DMS 273 (cell line): ENCODE data around the gene TNNI3K.

ENCODE experiments used
- DNase-seq: peaks from one replicate; lab custom pipeline; 2025; ENCODE audit not compliant: unreplicated experiment; lab: John Stamatoyannopoulos, UW

TNNI3K gene

DNA sequence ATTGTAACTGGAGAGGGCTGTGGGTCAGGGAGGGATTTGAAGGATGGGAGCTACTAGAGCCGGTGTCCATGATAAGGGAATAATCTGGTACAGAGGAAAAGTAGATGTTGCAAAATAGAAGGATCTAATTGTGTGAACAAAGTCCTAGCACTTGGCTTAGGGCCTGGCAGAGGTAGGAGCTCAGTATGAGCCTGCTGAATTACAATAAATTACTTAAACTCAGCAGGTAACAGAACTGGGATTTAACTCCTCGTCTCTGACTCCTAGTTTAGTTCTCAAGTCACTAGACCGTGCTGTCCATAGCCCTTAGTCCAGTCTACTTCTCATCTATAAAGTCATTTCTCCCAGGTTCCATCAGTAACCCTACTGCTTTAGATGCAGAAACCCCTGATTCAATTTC, 157.0 kb downstream of the TNNI3K start:
- DNase-seq: no peak

DNA sequence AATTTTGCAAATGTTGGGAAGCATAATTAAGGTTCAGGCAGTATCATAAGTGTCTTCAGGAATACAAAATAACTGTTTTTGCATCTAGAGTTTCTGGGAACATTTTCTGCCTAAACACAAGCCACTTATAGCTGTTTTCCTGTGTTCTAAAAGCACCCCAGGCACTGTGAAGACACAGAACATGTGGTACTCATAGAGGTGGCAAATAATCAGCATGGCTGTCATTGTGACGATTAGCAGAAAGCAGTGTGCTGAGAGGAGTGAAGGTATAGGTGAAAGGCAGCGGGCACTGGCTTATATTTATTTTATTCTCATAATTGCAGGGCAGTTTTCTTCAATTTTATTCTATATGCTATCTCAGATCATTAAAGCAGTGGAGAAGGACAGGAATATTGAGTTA, 157.7 kb downstream of the TNNI3K start:
- DNase-seq: no peak

DNA sequence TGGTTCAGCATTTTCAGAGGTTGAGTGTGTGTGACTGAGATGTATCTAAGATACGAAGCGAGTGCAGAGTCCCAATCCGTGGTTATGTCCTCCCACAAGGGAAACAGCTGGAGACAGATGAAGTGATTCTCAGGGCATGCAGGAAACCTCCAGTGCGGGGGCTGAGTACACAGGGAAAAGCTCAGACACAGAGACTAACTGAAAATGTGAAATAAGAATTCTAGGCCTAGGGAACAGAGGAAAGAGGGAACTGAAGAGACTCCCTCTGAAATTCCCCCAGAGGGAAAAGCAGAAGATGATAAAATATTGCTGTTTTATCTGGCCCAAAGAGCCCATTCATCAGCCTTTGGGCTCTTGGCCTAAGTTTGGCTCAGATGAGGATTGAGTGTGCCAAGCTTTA, 160.4 kb downstream of the TNNI3K start:
- no peak for DNase-seq

DNA sequence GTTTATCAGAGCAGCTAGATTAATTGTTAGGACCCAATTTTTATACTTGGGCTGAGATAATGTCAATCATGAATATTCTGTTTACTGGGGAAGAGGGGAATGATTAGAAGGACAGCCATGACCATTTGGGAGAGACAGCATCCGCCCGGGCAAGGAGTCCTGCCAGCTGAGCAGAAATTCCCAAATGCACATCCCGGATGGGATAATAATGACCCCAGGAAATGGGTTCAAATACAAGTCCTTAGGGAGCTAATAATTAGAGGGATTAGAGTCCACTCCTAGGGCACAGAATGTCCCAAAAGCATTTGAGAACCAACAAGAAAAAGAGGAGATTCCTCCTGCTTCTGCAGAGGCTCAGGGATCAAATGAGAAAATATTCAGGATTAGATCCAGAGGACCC, 161.3 kb downstream of the TNNI3K start:
- DNase-seq: no peak

DNA sequence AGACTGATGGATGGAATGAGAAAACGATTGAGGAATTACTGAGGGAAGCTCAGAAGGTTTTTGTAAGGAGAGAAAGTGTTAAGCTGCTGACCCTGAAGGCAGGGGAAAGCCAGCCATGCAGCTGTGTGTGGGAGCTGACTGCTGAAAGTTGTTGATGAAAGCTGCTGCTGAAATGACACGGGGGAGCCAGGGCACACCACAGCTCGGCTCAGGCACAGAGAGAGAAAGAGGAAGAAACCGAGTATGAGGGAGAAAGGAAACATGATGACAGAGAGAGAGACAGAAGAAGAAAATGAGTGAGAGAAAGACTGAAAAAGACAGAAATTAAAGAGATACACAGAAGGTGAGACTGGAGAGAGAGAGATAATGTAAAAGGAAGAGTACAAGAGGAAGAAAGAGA, 161.7 kb downstream of the TNNI3K start:
- DNase-seq: no peak

DNA sequence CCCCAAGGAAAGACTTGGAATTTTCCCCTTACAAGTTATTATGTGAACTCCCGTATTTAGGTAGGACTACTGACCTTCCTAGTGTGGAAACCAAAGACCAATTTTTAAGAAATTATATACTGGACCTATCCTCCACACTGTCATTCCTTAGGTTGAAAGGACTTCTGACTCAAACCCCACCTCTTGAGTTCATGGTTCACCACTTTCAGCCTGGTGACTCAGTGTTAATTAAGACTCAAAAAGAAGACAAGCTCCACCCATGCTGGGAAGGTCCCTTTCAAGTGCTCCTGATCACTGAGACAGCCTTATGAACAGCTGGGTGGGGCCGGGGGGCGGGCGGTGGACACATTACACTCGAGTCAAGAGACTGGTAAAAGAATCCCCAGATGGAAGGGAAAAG, 164.1 kb downstream of the TNNI3K start:
- DNase-seq: no peak

DNA sequence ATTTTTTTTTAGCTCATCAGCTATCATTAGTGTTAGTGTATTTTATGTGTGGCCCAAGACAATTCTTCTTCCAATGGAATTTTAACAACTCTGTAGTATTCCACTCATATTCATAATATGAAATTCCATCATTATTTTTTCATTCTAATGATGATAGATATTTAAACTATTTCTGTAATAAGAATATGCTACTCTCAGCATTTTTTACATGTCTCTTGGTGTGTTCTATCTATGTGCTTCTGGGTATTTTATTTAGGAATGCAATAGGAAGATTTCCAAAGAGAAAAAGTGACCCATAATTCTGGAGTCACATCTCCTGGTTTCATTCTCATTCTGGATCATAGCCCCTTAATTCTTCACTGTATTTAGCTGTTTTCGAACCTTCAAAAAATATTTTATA, 167.7 kb downstream of the TNNI3K start:
- no peak for DNase-seq

DNA sequence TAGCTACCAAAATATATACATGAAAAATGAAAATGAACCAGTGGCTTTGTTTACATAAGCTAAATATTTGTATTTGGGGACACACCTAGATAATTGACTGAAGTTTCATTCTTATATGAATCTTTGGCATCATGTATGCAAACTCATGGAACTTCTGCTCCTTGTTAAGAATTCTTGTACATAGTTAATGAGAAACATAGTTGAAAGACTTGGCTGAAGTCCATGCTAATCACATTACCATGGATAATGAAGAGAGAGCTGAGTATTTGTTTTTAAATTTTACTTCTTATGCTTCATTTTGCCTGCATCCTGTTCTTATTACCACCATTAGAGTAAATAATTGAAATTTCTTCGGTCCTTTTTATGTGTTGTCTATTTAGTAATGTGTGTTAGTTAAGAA, 168.4 kb downstream of the TNNI3K start:
- no peak for DNase-seq

DNA sequence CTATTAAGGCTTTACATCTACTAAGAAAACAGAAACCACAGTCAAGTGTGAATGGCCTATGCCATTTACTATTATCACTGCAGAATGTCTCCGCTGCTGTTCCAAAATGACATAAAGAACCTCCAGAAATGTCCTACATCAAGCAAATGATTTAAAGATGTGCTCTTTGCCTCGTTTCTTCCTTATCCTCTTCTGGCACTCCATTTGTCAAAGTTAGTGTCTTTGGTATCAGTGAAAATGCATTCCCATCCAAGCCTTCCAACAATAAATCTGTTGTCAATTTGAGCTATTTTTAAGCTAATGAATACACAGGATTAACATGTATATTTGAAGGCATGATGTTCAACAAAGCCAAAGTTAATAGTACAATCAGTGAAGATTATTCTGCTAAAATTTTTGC, 171.6 kb downstream of the TNNI3K start:
- no peak for DNase-seq

DNA sequence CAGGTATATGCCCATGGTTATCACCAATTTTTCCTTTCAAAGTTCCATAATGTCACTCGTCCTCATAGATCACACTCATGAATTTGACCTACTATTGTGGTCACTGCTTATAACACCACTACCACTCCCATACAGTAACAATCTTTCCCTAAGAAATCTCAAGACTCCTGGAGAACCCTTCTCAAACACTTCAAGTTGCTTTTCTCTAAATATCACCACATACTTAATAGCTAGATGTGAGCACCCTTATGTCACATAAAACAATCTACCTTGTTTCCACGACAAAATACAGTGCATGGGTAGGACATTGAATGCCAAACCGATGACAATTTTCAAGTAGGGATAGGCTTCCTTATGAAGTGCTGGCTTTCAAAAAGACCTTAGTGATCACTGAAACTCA, 172.7 kb downstream of the TNNI3K start:
- no peak for DNase-seq

DNA sequence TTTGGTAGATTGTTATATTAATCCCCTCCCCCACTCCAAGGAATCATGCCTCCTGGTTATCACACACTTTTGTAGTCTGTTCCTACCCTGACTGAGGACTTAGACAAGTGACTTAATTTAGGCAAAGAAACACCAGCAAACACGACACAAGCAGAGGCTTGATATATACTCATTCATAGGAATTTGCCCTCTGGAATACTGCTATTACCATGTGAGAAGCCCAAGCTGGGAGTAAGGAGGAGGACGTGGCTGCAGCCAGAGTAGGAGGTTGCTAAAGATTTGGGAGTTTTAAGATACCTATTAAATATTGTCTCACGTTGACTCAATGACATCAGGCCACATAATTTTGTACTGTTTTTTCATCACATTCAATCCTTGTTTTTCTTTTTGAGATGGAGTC, 177.1 kb downstream of the TNNI3K start:
- DNase-seq: no peak

DNA sequence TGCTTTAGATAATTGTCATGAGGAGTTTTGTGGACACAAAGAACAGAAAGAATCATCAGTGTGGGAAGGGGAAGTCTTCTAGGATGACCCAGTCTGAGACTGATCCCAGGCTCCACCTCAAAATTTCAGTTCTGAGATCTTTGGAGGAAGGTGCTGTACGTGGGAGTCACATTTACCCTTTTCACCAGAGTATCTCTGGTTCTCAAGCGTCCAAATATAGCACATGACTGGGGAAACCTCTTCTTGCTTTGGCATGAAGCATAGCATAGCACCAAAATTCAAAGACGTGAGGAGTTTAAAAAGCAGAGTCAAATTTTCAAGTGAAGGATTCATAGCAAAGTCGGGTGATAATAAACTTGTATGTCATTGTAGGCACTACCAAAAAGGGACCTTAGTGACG, 180.7 kb downstream of the TNNI3K start:
- DNase-seq: no peak

DNA sequence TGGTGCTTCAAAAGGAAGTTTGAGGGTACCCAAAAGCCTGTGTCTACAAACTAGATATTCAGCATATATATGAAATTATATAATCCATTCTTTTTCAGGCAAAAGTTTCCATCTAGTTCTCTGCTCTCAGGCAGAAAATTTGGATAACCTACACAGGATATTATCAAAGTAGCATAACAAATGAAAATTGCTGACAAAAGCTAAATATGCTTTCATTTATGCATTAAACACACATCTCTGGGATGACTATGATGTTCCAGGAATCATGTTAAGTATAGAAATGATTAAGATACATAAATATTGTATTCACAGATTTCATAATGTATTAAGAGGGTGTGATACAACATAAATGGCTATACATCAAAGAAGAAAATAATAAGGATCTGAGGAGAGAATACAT, 184.4 kb downstream of the TNNI3K start:
- no peak for DNase-seq

DNA sequence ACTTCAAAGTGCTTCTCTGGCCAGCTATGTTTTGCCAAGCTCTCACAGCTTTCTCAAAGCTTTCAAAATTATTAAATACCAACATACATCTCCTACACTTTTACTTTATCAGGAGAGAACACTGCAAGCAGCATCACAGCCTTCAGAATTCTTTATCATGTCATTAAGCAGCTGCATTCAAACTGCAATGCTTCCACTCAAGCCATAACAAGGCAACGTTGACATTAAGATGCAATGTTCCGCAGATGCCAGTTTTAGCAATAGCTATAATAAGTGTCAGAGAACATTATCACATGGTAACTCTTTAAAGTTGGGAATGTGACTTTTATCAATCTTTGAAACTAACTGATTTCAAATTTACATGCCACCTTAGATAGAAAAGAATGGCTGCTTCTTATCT, 185.3 kb downstream of the TNNI3K start:
- no peak for DNase-seq

DNA sequence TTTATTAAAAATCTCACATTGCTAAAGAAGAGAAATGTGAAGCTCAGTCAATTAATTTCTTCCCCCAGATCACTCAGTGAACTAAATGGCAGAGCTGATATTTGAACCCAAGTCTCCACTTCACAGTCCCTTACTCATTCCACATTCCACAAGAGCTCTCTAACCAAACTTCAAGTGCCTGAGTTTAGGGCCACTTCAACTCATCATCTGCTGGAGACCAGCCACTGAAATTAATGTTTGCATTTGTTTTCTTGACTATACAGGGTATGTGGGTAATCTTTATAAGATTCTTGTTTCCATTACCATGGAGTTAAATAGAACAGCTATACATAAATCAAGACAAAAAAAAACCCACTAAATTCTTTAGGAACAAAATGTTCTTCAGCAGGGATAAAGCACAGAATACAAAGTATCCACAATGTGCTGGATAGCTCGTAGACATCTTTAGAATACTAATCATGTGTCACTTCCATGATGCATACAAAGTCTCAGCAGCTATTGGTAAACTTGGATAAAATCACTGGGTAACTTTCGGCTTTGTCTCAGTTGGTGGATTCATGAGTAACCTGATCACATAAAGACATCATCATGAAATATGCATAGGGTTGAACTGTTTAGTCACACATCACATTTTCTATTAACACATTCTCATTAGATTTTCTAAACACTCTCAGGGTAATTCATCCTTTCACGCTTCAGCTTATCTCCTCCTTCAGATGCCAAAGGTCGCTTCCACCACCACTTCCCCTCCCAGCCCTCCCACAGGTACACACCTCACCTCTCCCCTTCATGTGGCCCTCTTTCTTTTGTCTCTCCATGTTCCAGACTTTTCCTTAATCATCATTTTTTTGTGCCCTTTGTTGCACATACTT, 187.5 kb downstream of the TNNI3K start:
- DNase-seq: peak; percentile 11

DNA sequence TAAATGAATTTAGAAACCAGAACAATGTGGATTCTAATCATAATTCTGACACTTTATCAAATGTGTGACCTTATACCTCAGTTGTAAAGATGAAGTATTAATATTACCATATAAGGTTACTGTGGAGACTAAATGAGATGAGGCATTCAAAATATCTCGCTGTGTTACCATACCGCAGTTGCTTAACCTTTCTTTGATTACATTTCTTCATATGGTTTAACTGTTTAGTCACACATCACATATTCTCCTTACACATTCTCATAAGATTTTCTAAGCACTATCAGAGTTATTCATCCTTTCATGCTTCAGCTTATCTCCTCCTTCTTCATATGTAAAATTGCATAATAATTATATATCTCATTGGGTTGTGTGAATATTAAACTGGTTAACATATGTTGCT, 188.3 kb downstream of the TNNI3K start:
- no peak for DNase-seq

DNA sequence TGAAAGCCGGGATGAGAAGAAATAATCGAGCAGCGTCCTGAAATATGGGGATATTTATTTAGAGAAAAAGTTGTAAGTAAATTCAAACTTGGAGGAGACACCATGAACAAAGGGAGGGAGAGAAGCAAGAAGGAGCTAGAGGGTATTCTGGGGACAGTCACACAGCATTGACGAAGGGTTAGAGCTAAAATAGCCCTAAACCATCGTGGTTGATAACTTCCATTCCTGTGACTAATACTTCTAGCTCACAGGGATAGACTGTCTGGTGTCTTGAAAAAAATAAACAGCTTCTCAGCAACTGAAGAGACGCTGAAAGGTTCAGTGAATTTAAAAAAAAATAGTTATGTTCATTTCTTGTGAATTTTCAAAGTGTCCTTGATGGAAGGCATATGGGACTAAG, 190.5 kb downstream of the TNNI3K start:
- DNase-seq: no peak

DNA sequence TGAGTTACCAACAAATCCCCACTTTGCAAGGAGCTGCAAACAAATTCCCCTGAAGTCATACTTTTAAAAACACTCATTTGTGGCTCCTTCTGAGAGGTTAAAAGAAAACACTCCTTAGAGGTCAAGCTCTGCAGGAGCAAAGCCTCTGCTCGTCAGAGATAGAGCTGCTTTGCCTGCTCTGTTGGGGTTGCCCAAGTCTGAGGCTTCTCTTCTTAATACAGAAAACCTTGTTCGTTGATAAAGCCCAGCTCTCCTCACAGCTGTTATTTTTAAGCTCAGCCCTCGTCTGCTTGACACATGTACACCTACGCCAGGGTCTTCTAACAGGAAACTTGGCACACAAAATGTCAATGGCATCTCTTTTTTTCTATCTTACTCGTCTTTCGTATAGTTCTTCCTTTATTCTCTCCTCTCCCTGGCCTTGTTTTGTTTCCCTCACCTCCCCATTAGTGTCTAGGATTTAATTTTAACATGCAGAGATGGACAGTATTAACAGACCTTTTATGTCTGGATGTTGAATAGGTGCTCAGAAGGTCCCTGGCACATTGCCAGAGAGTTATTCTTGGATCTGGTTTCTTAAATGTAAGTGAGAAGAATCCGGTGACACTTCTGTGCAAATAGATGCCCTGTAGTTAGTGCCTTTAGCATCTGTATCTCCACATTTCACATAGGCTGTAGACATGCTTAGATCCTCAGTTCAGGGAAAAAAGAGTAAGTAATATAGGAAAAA, 191.2 kb downstream of the TNNI3K start:
- DNase-seq: peak; percentile 39

DNA sequence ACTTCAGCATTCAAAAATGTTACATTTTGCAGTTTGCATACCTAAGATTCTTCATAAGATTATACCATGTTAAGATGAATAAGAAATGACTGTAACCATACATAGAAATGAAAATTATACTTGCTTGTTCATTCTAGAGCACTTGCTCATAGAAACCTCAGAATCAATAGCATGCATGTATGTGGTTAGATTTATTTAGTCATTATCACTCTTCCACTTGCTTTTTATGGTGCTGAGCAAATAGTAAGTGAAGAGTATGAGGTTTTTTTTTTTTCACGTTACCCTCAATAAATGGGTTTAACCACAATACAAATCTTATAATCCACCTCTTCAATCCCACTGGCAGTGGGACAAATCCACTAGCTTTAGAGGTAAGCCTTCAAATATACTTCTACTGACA, 192.5 kb downstream of the TNNI3K start:
- DNase-seq: no peak

DNA sequence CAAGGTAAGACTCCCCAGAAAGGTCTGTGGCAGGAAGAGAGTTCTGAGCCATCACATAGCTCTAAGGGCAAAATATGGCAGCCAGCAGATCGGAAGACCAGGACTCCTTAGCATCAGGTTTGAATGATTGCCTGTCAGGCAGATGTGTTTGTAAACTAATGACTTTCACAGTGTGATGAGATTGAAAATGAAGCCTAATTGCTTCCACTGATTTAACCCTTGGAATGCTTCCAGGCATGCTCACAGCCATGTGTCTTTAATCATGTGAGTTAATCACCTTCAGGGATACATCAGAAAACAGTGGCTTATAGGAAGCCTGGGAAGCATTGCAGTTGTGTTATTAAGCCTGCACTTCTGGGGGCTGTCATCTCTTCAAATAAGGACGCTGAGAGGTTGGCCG, 194.4 kb downstream of the TNNI3K start:
- DNase-seq: peak; percentile 37

DNA sequence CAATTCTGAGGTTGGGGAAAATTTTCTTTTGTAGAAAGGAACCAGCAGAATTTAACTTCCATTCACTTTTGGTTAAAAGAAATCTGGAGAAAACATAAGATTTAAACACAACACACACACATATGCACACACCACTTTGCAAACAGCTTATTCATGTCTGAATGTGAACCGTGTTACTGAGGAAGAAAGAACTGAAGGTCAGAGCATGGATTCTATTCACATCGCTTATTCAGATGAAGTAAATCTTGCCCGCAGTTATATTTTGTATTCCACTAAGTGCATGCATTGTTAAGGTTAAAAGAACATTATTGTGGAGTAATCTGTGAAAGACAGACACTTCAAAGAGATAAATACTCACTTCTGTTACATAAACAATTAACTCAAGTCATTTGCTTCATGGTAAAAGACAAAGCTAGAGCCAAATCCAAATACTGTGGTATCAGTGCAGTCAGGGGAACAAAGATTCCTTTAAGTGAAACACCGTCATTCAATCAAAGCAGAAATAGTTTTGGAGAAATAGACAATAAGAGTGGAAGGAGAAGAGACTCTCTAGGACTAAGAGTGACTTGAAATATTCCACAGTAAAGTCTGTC, 195.3 kb downstream of the TNNI3K start:
- no peak for DNase-seq

DNA sequence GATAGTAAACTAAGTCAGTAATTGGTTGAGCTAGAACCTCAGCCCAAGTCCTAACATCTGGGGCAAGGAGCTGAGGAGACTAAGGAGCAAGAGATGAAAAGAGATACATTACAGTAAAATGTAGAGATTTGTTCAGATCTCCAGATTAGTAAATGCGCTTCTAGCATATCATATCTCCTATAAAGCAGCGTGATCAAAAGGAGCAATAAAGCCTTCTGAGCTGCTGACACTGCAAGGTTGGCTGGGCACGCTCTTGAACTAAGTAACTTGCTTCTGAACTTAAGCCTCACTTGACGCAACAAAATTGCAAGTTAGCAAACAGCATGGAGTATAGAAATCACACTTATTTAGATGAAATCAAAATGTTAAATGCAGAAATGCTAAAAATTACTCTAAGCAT, 196.3 kb downstream of the TNNI3K start:
- DNase-seq: no peak
